Measurements from ENCODE around the gene NFE2L1.
"Not testable (repeated sequence)": the region's sequence is repeated elsewhere in the genome, so short reads cannot be mapped to it uniquely, and the experiment has no call there.

NFE2L1 gene

GRCh38 chr17:48070195-48070594 lies 22.0 kb downstream of the NFE2L1 start:
- no peak for DNase-seq

GRCh38 chr17:48071654-48072053 lies 23.5 kb downstream of the NFE2L1 start:
- DNase-seq = no peak

- not testable (repeated sequence) for DNase-seq
Observed at GRCh38 chr17:48072811-48073210, 24.7 kb downstream of the NFE2L1 start.

GRCh38 chr17:48073566-48074094 lies 25.5 kb downstream of the NFE2L1 start:
- not testable (repeated sequence) for DNase-seq

- peak; percentile 77 to 88 for DNase-seq
Observed at GRCh38 chr17:48074322-48075081, 26.3 kb downstream of the NFE2L1 start.

- not testable (repeated sequence) for DNase-seq
Observed at GRCh38 chr17:48077152-48077551, 29.0 kb downstream of the NFE2L1 start.

- no peak for DNase-seq
Observed at GRCh38 chr17:48081858-48082257, 33.7 kb downstream of the NFE2L1 start.

GRCh38 chr17:48084932-48085331 lies 36.8 kb downstream of the NFE2L1 start:
- DNase-seq = no peak

- no peak for DNase-seq
Observed at GRCh38 chr17:48093341-48094045, 45.3 kb downstream of the NFE2L1 start.

GRCh38 chr17:48095611-48096010 lies 47.5 kb downstream of the NFE2L1 start:
- DNase-seq = no peak

- DNase-seq = no peak
Observed at GRCh38 chr17:48100160-48100559, 52.0 kb downstream of the NFE2L1 start.

- peak in 1 of 2 experiments; percentile 32 for DNase-seq
Observed at GRCh38 chr17:48100591-48101011, 52.4 kb downstream of the NFE2L1 start.

- DNase-seq = peak; percentile 94 to 95
Observed at GRCh38 chr17:48101012-48101720, 53.0 kb downstream of the NFE2L1 start, which contains the start of gene CBX1. Gene CBX1 (minus strand): TSS chr17:48101478. CDS start chr17:48077004, 24,474 bp downstream.

- DNase-seq = peak in 1 of 2 experiments; percentile 12
Observed at GRCh38 chr17:48102043-48102750, 54.0 kb downstream of the NFE2L1 start.

GRCh38 chr17:48102798-48103715 lies 54.9 kb downstream of the NFE2L1 start:
- DNase-seq = peak; percentile 35 to 45

- no peak for DNase-seq
Observed at GRCh38 chr17:48104440-48104839, 56.3 kb downstream of the NFE2L1 start.

GRCh38 chr17:48106802-48107136 lies 58.6 kb downstream of the NFE2L1 start:
- no peak for DNase-seq

- peak; percentile 83 to 90 for DNase-seq
Observed at GRCh38 chr17:48107137-48108055, 59.2 kb downstream of the NFE2L1 start, which contains the start of gene SNX11. Gene SNX11 (plus strand): TSS chr17:48107766. CDS start chr17:48112044, 4,278 bp downstream.

GRCh38 chr17:48110761-48111160 lies 62.6 kb downstream of the NFE2L1 start:
- no peak for DNase-seq

All from AML-193 (cell line).